Measurements from ENCODE around the gene CKMT1A. TPM values are rescaled to one million over a fixed set of nuclear protein-coding genes. Genes with fewer than 3 reads are reported as not detected.
"Not testable (repeated sequence)": the region's sequence is repeated elsewhere in the genome, so short reads cannot be mapped to it uniquely, and the experiment has no call there.

CKMT1A gene
- total RNA-seq, result not detected

- DNase-seq (ENCODE audit: low spot score in 2 of 2); H3K27ac Mint-ChIP-seq; H3K36me3 Mint-ChIP-seq; H3K9me3 Mint-ChIP-seq: not testable (repeated sequence)
- peak in 1 of 2 donors; percentile 51 for ATAC-seq
These were observed at the start of gene CKMT1A for GRCh38 chr15:43693148-43694022. Gene CKMT1A, plus strand, starts transcription at chr15:43693859. Its CDS starts 192 bp downstream, at chr15:43694051.

- DNase-seq (ENCODE audit: low spot score in 2 of 2) (no peak), ATAC-seq (peak; percentile 29 to 43)
- peaks cover 0 to 7% of the 10 kb centered on the region in 2 donors for H3K36me3 Mint-ChIP-seq
- no peaks in the 10 kb centered on the region for H3K9me3 Mint-ChIP-seq
- no peak within 1 kb of the TSS for H3K27ac Mint-ChIP-seq
These were observed 44.8 kb upstream of the CKMT1A start, which contains the start of gene CATSPER2 for GRCh38 chr15:43648649-43649429. Gene CATSPER2, minus strand, starts transcription at chr15:43648844. Its CDS starts 783 bp downstream, at chr15:43648061.

- H3K9me3 Mint-ChIP-seq, H3K36me3 Mint-ChIP-seq: not testable (repeated sequence)
- ATAC-seq, result peak in 1 of 2 donors; percentile 60
These were observed 44.2 kb upstream of the CKMT1A start for GRCh38 chr15:43649430-43649926.

GRCh38 chr15:43659727-43660126 lies 33.9 kb upstream of the CKMT1A start:
- not testable (repeated sequence) for H3K9me3 Mint-ChIP-seq; H3K27ac Mint-ChIP-seq; DNase-seq (ENCODE audit: low spot score in 2 of 2); ATAC-seq; H3K36me3 Mint-ChIP-seq

More at GRCh38 chr15:43649430-43649926, 44.2 kb upstream of the CKMT1A start:
- not testable (repeated sequence) for H3K27ac Mint-ChIP-seq; DNase-seq (ENCODE audit: low spot score in 2 of 2)

GRCh38 chr15:43662293-43662692 lies 31.4 kb upstream of the CKMT1A start:
- ATAC-seq; H3K9me3 Mint-ChIP-seq; H3K27ac Mint-ChIP-seq; DNase-seq (ENCODE audit: low spot score in 2 of 2); H3K36me3 Mint-ChIP-seq: not testable (repeated sequence)

GRCh38 chr15:43663333-43663732 lies 30.3 kb upstream of the CKMT1A start:
- H3K27ac Mint-ChIP-seq; ATAC-seq; DNase-seq (ENCODE audit: low spot score in 2 of 2); H3K9me3 Mint-ChIP-seq; H3K36me3 Mint-ChIP-seq: not testable (repeated sequence)

GRCh38 chr15:43666177-43666576 lies 27.5 kb upstream of the CKMT1A start:
- H3K36me3 Mint-ChIP-seq; H3K9me3 Mint-ChIP-seq; ATAC-seq; H3K27ac Mint-ChIP-seq; DNase-seq (ENCODE audit: low spot score in 2 of 2): not testable (repeated sequence)

GRCh38 chr15:43674175-43674574 lies 19.5 kb upstream of the CKMT1A start:
- not testable (repeated sequence) for H3K9me3 Mint-ChIP-seq; H3K27ac Mint-ChIP-seq; DNase-seq (ENCODE audit: low spot score in 2 of 2); H3K36me3 Mint-ChIP-seq
- ATAC-seq, result peak in 1 of 2 donors; percentile 70

- peak; percentile 99 to 100 for ATAC-seq
- H3K36me3 Mint-ChIP-seq; H3K9me3 Mint-ChIP-seq; H3K27ac Mint-ChIP-seq; DNase-seq (ENCODE audit: low spot score in 2 of 2): not testable (repeated sequence)
These were observed 3.9 kb upstream of the CKMT1A start for GRCh38 chr15:43689604-43690301.

- not testable (repeated sequence) for ATAC-seq; H3K9me3 Mint-ChIP-seq; DNase-seq (ENCODE audit: low spot score in 2 of 2); H3K36me3 Mint-ChIP-seq; H3K27ac Mint-ChIP-seq
These were observed 980 bp upstream of the CKMT1A start for GRCh38 chr15:43692679-43693078.

GRCh38 chr15:43702174-43702573 lies 8.5 kb downstream of the CKMT1A start:
- H3K27ac Mint-ChIP-seq, result no peak overlapping the region
- DNase-seq (ENCODE audit: low spot score in 2 of 2) (no peak), ATAC-seq (no peak)
- no peaks in the 10 kb centered on the region for H3K9me3 Mint-ChIP-seq
- no peaks in the 10 kb centered on the region for H3K36me3 Mint-ChIP-seq

- no peak for DNase-seq (ENCODE audit: low spot score in 2 of 2)
- no peak for ATAC-seq
- no peak overlapping the region for H3K27ac Mint-ChIP-seq
These were observed 9.2 kb downstream of the CKMT1A start for GRCh38 chr15:43702701-43703424.

GRCh38 chr15:43710431-43711131 lies 16.9 kb downstream of the CKMT1A start:
- H3K27ac Mint-ChIP-seq; H3K9me3 Mint-ChIP-seq; H3K36me3 Mint-ChIP-seq; ATAC-seq; DNase-seq (ENCODE audit: low spot score in 2 of 2): not testable (repeated sequence)

More at GRCh38 chr15:43702701-43703424, 9.2 kb downstream of the CKMT1A start:
- H3K36me3 Mint-ChIP-seq, result no peaks in the 10 kb centered on the region
- H3K9me3 Mint-ChIP-seq, result no peaks in the 10 kb centered on the region

- no peak for ATAC-seq
- no peak for DNase-seq (ENCODE audit: low spot score in 2 of 2)
These were observed 29.5 kb downstream of the CKMT1A start for GRCh38 chr15:43723151-43723550.

GRCh38 chr15:43726306-43726705 lies 32.6 kb downstream of the CKMT1A start:
- ATAC-seq; DNase-seq (ENCODE audit: low spot score in 2 of 2); H3K9me3 Mint-ChIP-seq; H3K27ac Mint-ChIP-seq; H3K36me3 Mint-ChIP-seq: not testable (repeated sequence)

More at GRCh38 chr15:43723151-43723550, 29.5 kb downstream of the CKMT1A start:
- Mint-ChIP-seq H3K27ac (no peak overlapping the region), H3K36me3 (no peaks in the 10 kb centered on the region), H3K9me3 (no peaks in the 10 kb centered on the region)
